BLaER1 treated with 17β-estradiol and CSF1 and Interleukin-3, amounts not matched to agents 10 nM and 100 nM (cell line): ENCODE results near the gene TCL1B.

Experiments
- H3K27ac ChIP-seq, 11 experiments: shearing (Covaris generic); formaldehyde crosslinking; 2 replicates each; pipeline ENCODE4 v1.8.1; 2022
- H3K27me3 ChIP-seq, 11 experiments: shearing (Covaris generic); formaldehyde crosslinking; 2 replicates each; pipeline ENCODE4 v1.8.1; 2022
- H3K36me3 ChIP-seq, 11 experiments: shearing (Covaris generic); formaldehyde crosslinking; 2 replicates each; pipeline ENCODE4 v1.8.1; 2022
- H3K4me1 ChIP-seq, 10 experiments: shearing (Covaris generic); formaldehyde crosslinking; 2 replicates each; pipeline ENCODE4 v1.8.1; 2022
- H3K4me2 ChIP-seq, 11 experiments: shearing (Covaris generic); formaldehyde crosslinking; 2 replicates each; pipeline ENCODE4 v1.8.1; 2022
- H3K4me3 ChIP-seq, 10 experiments: shearing (Covaris generic); formaldehyde crosslinking; 2 replicates each; pipeline ENCODE4 v1.8.1; 2022
- H3K9ac ChIP-seq, 11 experiments: shearing (Covaris generic); formaldehyde crosslinking; 2 replicates each; pipeline ENCODE4 v1.8.1; 2022
- H3K9me3 ChIP-seq, 11 experiments: shearing (Covaris generic); formaldehyde crosslinking; replicated peaks in 1 of 11; 2 replicates each; pipeline ENCODE4 v1.8.1; 2022
- H4K20me1 ChIP-seq, 11 experiments: shearing (Covaris generic); formaldehyde crosslinking; 2 replicates each; pipeline ENCODE4 v1.8.1; 2022
- Cebpa-rat ChIP-seq, 11 experiments: shearing (Covaris generic); IDR thresholded peaks; 2 replicates each; pipeline ENCODE4 v1.8.1; 2022

TCL1B gene

GRCh38 chr14:95677179-95677835 is 8.9 kb upstream of the TCL1B start:
- Histone ChIP-seq H3K27me3 (no peaks in the 10 kb centered on the region), H3K9ac (no peak overlapping the region), H3K9me3 (peaks cover 12 to 24% (median 20%) of the 10 kb centered on the region in 11 experiments), H3K4me3 (no peak overlapping the region), H3K36me3 (peaks cover 0 to 9% (median 0%) of the 10 kb centered on the region in 11 experiments; a peak in 1 of 22 replicates), H3K4me1 (peaks cover 0 to 82% (median 44%) of the 10 kb centered on the region in 10 experiments; a peak in 17 of 20 replicates), H4K20me1 (no peaks in the 10 kb centered on the region), H3K4me2 (peak overlapping the region in 9 of 11 experiments; percentile 15 to 69 (median 48); a peak in 17 of 22 replicates), H3K27ac (no peak overlapping the region)
- no peak for TF ChIP-seq Cebpa-rat (IDR thresholded peaks at IDR 0.05)

GRCh38 chr14:95679148-95679815 is 6.9 kb upstream of the TCL1B start:
- no peak overlapping the region; a peak in 1 of 22 replicates for H3K27ac ChIP-seq

GRCh38 chr14:95679998-95680735 is 6.1 kb upstream of the TCL1B start:
- Histone ChIP-seq H3K36me3 (peaks cover 0 to 9% (median 0%) of the 10 kb centered on the region in 11 experiments; a peak in 1 of 22 replicates), H4K20me1 (no peaks in the 10 kb centered on the region), H3K4me1 (peaks cover 0 to 67% (median 47%) of the 10 kb centered on the region in 10 experiments; a peak in 17 of 20 replicates), H3K4me3 (no peak overlapping the region), H3K27ac (peak overlapping the region in 1 of 11 experiments; percentile 32; a peak in 3 of 22 replicates), H3K9ac (peak overlapping the region in 2 of 11 experiments; percentile 39; a peak in 1 of 22 replicates), H3K27me3 (no peaks in the 10 kb centered on the region), H3K9me3 (peaks cover 12 to 24% (median 20%) of the 10 kb centered on the region in 11 experiments), H3K4me2 (peak overlapping the region in 9 of 11 experiments; percentile 15 to 67 (median 46); a peak in 18 of 22 replicates)
- TF ChIP-seq Cebpa-rat (IDR thresholded peaks at IDR 0.05) = no peak

More at GRCh38 chr14:95679148-95679815, 6.9 kb upstream of the TCL1B start:
- Histone ChIP-seq H3K27me3 (no peaks in the 10 kb centered on the region), H3K9me3 (peaks cover 12 to 24% (median 20%) of the 10 kb centered on the region in 11 experiments), H3K9ac (no peak overlapping the region), H3K4me1 (peaks cover 0 to 67% (median 42%) of the 10 kb centered on the region in 10 experiments; a peak in 17 of 20 replicates), H3K4me2 (peak overlapping the region in 9 of 11 experiments; percentile 15 to 67 (median 46); a peak in 14 of 22 replicates), H3K36me3 (peaks cover 0 to 9% (median 0%) of the 10 kb centered on the region in 11 experiments; a peak in 1 of 22 replicates), H3K4me3 (no peak overlapping the region), H4K20me1 (no peaks in the 10 kb centered on the region)
- no peak for TF ChIP-seq Cebpa-rat (IDR thresholded peaks at IDR 0.05)

- Histone ChIP-seq H4K20me1 (no peaks in the 10 kb centered on the region), H3K36me3 (peaks cover 0 to 8% (median 0%) of the 10 kb centered on the region in 11 experiments; a peak in 1 of 22 replicates), H3K27ac (no peak overlapping the region), H3K9me3 (peaks cover 9 to 18% (median 14%) of the 10 kb centered on the region in 11 experiments), H3K4me3 (no peak overlapping the region), H3K4me1 (peaks cover 0 to 66% (median 47%) of the 10 kb centered on the region in 10 experiments; a peak in 17 of 20 replicates), H3K27me3 (no peaks in the 10 kb centered on the region), H3K4me2 (no peak overlapping the region), H3K9ac (no peak overlapping the region)
- TF ChIP-seq Cebpa-rat (IDR thresholded peaks at IDR 0.05) = no peak
Measured at GRCh38 chr14:95681153-95681552, 5.1 kb upstream of the TCL1B start.

- peak overlapping the region in 3 of 11 experiments; percentile 79 to 85 (median 80); a peak in 1 of 22 replicates for H3K4me2 ChIP-seq
- no peak overlapping the region for H3K9ac ChIP-seq
- no peak for TF ChIP-seq Cebpa-rat (IDR thresholded peaks at IDR 0.05)
- no peak overlapping the region for H3K27ac ChIP-seq
- peaks cover 0 to 58% (median 33%) of the 10 kb centered on the region in 10 experiments; a peak in 17 of 20 replicates for H3K4me1 ChIP-seq
- H3K36me3 ChIP-seq = no peaks in the 10 kb centered on the region
- H3K9me3 ChIP-seq = no peaks in the 10 kb centered on the region
- H3K27me3 ChIP-seq = no peaks in the 10 kb centered on the region
- no peak overlapping the region for H3K4me3 ChIP-seq
- no peaks in the 10 kb centered on the region for H4K20me1 ChIP-seq
Measured at GRCh38 chr14:95683793-95684192, 2.4 kb upstream of the TCL1B start.

- Histone ChIP-seq H3K36me3 (no peaks in the 10 kb centered on the region), H3K9ac (no peak overlapping the region), H3K4me3 (no peak overlapping the region), H3K27ac (no peak overlapping the region), H4K20me1 (no peaks in the 10 kb centered on the region), H3K4me1 (peaks cover 0 to 57% (median 36%) of the 10 kb centered on the region in 10 experiments; a peak in 17 of 20 replicates), H3K27me3 (no peaks in the 10 kb centered on the region; a peak in 1 of 22 replicates), H3K4me2 (peak overlapping the region in 2 of 11 experiments; percentile 15 to 25; a peak in 2 of 22 replicates), H3K9me3 (no peaks in the 10 kb centered on the region)
- no peak for TF ChIP-seq Cebpa-rat (IDR thresholded peaks at IDR 0.05)
Measured at GRCh38 chr14:95686935-95687334, 709 bp downstream of the TCL1B start.

GRCh38 chr14:95689441-95689840 is 3.2 kb downstream of the TCL1B start:
- Histone ChIP-seq H3K36me3 (no peaks in the 10 kb centered on the region), H3K9ac (no peak overlapping the region), H3K9me3 (no peaks in the 10 kb centered on the region), H4K20me1 (no peaks in the 10 kb centered on the region), H3K27me3 (no peaks in the 10 kb centered on the region; a peak in 1 of 22 replicates), H3K4me1 (peaks cover 23 to 77% (median 60%) of the 10 kb centered on the region in 10 experiments), H3K4me2 (0 out of 22 replicates have a peak overlapping the region, but pooled peaks of 1 of the 11 experiments have one; percentile 10), H3K4me3 (no peak overlapping the region), H3K27ac (no peak overlapping the region; a peak in 1 of 22 replicates)
- no peak for TF ChIP-seq Cebpa-rat (IDR thresholded peaks at IDR 0.05)

GRCh38 chr14:95690815-95691214 is 4.6 kb downstream of the TCL1B start:
- no peak overlapping the region for H3K4me3 ChIP-seq
- H3K36me3 ChIP-seq = no peaks in the 10 kb centered on the region
- no peak for TF ChIP-seq Cebpa-rat (IDR thresholded peaks at IDR 0.05)
- H3K9me3 ChIP-seq = no peaks in the 10 kb centered on the region
- H3K27ac ChIP-seq = peak overlapping the region in 4 of 11 experiments; percentile 86 to 91 (median 88); a peak in 4 of 22 replicates
- H4K20me1 ChIP-seq = no peaks in the 10 kb centered on the region
- H3K4me1 ChIP-seq = peaks cover 37 to 77% (median 60%) of the 10 kb centered on the region in 10 experiments
- H3K27me3 ChIP-seq = no peaks in the 10 kb centered on the region; a peak in 1 of 22 replicates
- peak overlapping the region in 1 of 11 experiments; percentile 13; a peak in 1 of 22 replicates for H3K9ac ChIP-seq
- H3K4me2 ChIP-seq = peak overlapping the region in 9 of 11 experiments; percentile 33 to 93 (median 85); a peak in 18 of 22 replicates
